Measurements from ENCODE around the gene MB21D2.

DNA sequence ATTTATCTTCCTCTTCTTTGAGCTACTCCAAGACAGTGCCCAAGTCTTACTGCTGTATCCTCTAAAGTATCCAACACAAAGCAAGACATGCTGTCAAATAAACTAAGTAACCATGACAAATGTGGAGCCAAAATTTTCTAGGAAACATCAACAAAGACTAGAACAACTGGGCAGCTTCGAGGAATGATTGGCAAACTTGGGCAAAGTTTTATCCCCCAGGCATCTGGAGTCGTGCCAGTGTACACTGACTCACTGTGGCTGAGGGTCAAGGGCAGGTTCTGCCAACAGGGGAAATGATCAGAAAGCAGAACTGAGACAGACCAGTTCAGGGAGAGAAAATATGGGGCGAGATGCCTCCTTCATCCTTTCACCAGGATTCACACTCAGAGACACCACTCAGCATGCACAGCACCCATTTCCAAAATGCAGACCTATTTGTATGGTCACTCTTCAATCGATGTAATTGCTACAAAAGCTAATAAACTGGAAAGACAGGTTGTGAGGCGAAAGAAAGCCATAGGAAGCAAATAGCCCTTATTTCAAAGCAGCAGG is 65.8 kb downstream of the MB21D2 start:
- TF ChIP-seq, protein P1, sequence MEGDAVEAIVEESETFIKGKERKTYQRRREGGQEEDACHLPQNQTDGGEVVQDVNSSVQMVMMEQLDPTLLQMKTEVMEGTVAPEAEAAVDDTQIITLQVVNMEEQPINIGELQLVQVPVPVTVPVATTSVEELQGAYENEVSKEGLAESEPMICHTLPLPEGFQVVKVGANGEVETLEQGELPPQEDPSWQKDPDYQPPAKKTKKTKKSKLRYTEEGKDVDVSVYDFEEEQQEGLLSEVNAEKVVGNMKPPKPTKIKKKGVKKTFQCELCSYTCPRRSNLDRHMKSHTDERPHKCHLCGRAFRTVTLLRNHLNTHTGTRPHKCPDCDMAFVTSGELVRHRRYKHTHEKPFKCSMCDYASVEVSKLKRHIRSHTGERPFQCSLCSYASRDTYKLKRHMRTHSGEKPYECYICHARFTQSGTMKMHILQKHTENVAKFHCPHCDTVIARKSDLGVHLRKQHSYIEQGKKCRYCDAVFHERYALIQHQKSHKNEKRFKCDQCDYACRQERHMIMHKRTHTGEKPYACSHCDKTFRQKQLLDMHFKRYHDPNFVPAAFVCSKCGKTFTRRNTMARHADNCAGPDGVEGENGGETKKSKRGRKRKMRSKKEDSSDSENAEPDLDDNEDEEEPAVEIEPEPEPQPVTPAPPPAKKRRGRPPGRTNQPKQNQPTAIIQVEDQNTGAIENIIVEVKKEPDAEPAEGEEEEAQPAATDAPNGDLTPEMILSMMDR (optimal IDR thresholded peaks at IDR 0.05 in 1 of 3, IDR thresholded peaks at IDR 0.05 in 1 of 3, conservative IDR thresholded peaks at IDR 0.05 in 1 of 3; ENCODE audit: extremely low read depth in 1 of 3, insufficient read depth in 2 of 3, low read length in 3 of 3) = no peak
- no peak for TF ChIP-seq EZH2 (IDR thresholded peaks at IDR 0.05; ENCODE audit: low read length)
